ENCODE measurements around the gene CDK8.

Gene CDK8

DNA sequence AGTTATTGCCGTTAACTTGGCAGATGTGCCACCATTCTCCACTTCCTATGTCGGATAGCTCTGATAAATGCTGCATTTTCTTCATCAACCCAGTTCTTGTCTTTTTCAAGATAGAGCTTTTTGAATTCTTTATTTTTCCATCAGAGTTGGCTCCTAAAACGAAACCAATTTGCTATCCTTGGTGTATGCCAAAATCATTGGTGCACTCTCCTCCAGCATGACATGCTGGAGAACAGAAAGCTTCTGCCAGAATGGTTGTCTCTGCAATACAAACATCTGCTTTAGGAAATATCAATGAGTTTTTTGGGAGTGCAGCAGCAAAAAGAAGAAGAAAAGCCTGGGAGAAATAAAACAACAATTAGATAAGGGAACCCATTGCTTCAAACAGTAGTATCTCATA lies 124.2 kb downstream of the CDK8 start:
- H3K4me3 Mint-ChIP-seq = no peak overlapping the region
- no peaks in the 10 kb centered on the region for H3K9me3 Mint-ChIP-seq
- H3K27me3 Mint-ChIP-seq = no peaks in the 10 kb centered on the region
- no peak for ATAC-seq
- H3K4me1 Mint-ChIP-seq = peaks cover 22% of the 10 kb centered on the region
- no peak for DNase-seq
- no peak overlapping the region for H3K27ac Mint-ChIP-seq

DNA sequence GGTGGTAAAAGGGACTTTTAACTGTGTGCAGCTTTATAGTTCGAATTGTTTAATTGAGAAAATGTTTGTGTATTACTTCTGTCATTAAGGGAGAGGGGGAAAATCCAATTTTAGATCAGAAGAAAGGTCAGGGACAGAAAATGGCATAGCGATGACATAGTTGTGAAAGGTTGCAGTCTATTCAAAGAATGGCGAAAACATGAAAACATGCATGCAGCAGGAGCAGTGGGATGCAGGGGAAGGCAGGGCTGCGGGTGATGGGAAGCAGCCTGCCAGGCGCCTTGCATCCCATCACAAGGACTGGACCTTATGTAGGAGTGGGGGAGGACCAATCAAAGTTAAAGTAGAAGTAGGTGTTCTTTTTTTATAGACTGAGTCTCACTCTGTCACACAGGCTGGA lies 125.9 kb downstream of the CDK8 start:
- Mint-ChIP-seq H3K27ac (no peak overlapping the region), H3K9me3 (no peaks in the 10 kb centered on the region)

DNA sequence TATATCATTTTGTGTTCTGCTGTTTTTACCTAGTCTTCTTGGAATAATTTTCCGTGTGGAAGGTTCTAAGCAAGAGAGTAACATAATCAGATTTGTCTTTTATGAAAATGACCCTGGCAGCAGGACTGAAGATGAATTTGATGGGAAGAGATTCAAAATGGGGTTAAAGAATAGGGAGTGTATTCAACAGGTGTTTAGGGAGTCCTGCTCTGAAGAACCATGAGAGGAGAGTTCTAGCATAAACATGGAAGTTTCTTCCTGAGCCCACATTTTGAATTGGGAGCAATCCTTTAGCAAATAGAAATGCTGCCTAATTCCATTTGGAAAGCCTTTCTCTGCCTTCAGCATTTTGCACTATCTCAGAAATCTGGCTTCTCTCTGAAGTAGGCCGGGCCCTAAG lies 127.0 kb downstream of the CDK8 start:
- Mint-ChIP-seq H3K27ac (no peak overlapping the region), H3K27me3 (no peaks in the 10 kb centered on the region), H3K4me3 (no peak overlapping the region), H3K4me1 (peaks cover 20% of the 10 kb centered on the region), H3K9me3 (no peaks in the 10 kb centered on the region)
- DNase-seq = no peak
- no peak for ATAC-seq

More for the DNA sequence above, 125.9 kb downstream of the CDK8 start:
- Mint-ChIP-seq H3K4me3 (no peak overlapping the region), H3K4me1 (peaks cover 20% of the 10 kb centered on the region), H3K27me3 (no peaks in the 10 kb centered on the region)
- DNase-seq = no peak
- ATAC-seq = no peak

DNA sequence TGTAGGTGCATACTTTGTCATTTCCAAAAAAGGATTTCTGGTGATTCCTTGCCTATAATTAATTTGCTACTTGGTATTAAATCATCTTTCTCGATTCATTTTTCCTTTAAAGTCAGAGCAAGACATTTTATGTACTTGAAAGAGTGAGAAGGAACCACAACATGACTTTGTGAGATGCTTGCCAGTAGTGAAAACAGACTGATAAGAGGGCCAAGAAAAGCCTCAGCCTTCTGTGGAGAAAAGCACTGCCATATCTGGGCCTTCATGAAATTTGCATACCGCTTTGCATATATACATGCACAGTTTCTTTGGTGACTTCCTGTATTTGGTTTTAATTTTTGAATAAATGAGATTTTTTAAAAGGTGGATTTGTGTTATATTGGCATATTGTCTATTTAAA lies 128.4 kb downstream of the CDK8 start:
- no peaks in the 10 kb centered on the region for H3K27me3 Mint-ChIP-seq
- H3K4me1 Mint-ChIP-seq = peaks cover 20% of the 10 kb centered on the region
- H3K4me3 Mint-ChIP-seq = no peak overlapping the region
- DNase-seq (no peak), ATAC-seq (no peak)
- no peaks in the 10 kb centered on the region for H3K9me3 Mint-ChIP-seq
- no peak overlapping the region for H3K27ac Mint-ChIP-seq

DNA sequence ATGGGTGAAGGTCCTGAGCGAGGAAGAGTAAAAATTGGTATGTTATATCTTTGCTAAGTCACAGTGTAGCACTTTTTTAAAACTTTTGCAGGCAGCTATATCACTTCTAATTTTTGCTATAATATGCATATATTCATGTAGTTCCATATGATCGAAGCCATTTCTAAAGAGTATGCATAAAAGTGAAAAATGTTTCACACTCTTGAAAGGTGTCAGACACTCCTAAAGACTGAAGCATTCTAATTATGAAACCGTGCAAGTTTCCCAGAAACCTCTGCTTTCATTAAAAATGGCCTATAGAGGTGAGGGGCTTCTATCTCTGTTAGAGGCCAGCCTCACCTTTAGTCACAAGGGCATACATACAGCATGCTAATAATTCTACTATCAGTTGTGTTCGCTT lies 128.9 kb downstream of the CDK8 start:
- DNase-seq = no peak
- no peaks in the 10 kb centered on the region for H3K27me3 Mint-ChIP-seq
- H3K4me3 Mint-ChIP-seq = no peak overlapping the region
- H3K27ac Mint-ChIP-seq = no peak overlapping the region
- H3K9me3 Mint-ChIP-seq = no peaks in the 10 kb centered on the region
- H3K4me1 Mint-ChIP-seq = peaks cover 20% of the 10 kb centered on the region
- no peak for ATAC-seq

DNA sequence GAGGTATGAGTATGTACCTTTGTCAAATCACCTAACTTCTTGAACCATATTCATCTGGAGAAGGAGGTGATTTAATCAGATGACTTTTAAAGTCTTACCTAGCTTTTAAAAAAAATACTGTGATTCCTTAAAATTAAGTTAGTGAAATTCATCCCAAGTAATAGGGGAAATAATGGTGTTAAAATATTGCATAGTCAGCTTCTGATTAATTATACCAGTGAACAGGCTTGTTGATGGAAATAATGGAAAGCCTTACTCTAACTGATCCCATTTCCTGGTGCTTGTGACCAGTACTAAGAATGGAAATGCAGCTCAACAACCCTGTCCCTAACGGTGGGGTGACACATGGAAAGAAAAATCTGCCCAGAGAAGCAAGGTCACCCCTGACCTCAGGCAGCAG lies 130.7 kb downstream of the CDK8 start:
- ATAC-seq (no peak), DNase-seq (no peak)
- Mint-ChIP-seq H3K27ac (no peak overlapping the region), H3K4me1 (peaks cover 18% of the 10 kb centered on the region), H3K27me3 (no peaks in the 10 kb centered on the region), H3K9me3 (no peaks in the 10 kb centered on the region), H3K4me3 (no peak overlapping the region)

DNA sequence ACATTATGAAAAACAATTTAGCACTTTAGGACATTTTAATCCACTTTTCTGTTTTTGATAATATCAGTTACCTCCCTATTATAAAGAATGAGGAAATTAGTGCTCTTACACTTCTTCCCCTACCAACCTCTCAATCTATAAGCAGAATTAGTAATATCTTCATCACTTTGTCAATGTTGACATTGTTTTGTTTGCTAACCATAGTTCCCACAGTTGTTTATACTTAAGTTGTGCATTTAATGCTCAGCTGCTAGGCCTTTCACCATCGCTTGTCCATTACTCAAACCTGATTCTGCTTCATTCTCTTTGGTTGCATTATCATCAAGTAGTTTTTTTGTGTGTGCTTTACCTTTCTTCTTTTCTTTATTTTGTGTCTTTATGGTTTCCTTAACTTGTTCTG lies 132.1 kb downstream of the CDK8 start:
- DNase-seq = no peak
- H3K27ac Mint-ChIP-seq = no peak overlapping the region
- H3K4me1 Mint-ChIP-seq = peaks cover 14% of the 10 kb centered on the region
- no peak for ATAC-seq
- H3K27me3 Mint-ChIP-seq = no peaks in the 10 kb centered on the region
- H3K9me3 Mint-ChIP-seq = no peaks in the 10 kb centered on the region
- H3K4me3 Mint-ChIP-seq = no peak overlapping the region

DNA sequence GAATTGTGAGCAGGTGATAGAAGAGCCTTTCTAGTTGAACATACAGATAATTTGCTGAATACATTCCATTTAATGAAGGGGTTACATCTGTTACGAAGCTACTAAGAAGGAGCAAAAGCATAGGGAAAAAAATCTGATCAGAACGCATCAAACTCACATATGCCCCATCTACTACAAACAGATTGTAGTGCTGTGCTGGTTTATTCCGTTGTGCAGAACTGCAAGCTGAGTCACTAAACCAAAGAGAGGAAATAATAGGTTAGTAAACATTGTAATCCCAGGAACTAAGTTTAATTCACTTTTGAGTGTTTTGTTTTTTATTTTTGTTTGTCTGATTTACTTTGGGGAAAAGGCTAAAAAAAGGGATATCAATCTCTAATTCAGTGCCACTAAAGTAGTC lies 136.3 kb downstream of the CDK8 start:
- H3K4me3 Mint-ChIP-seq = no peak overlapping the region
- H3K4me1 Mint-ChIP-seq = peaks cover 5% of the 10 kb centered on the region
- H3K9me3 Mint-ChIP-seq = no peaks in the 10 kb centered on the region
- H3K27me3 Mint-ChIP-seq = no peaks in the 10 kb centered on the region
- ATAC-seq (no peak), DNase-seq (no peak)
- peak overlapping the region in 1 of 2 donors; percentile 81 for H3K27ac Mint-ChIP-seq

DNA sequence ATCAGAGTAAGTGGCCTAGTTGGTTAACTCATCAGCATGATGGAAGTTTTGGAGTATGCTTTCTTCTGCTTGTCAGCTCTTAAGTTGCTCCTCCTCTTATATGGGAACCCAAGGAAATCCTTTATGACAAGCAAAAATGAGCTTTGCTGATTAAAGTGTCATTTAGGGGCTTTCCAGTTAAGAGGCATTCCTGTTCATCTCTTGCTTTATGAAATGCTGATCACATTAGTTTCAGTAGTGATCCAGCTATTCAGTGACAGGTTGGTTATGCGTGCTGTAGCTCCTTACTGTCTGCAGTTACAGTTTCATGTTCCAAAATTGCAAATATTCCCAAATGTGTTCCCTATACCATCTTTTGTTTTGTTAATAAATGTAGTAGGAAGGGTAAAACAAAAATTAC lies 146.6 kb downstream of the CDK8 start:
- Mint-ChIP-seq H3K4me1 (no peaks in the 10 kb centered on the region), H3K27ac (no peak overlapping the region), H3K27me3 (no peaks in the 10 kb centered on the region), H3K9me3 (no peaks in the 10 kb centered on the region), H3K4me3 (no peak overlapping the region)
- DNase-seq (no peak), ATAC-seq (no peak)

DNA sequence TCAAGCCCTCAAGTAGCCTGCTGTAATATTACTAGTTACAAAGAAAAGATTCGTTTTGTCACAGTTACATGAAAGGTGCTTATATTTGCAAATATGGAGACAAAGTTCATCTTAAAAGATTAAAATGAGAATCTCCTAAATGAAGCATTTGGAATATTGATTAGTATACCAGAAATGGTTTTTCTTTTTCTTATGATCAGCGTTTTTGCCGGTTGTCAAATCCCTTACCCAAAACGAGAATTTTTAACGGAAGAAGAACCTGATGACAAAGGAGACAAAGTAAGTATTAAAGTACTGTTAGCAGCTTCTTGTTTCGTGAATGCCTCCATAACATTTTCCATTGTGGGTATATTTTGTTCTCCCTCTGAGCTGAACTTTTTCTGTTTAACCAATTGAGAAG lies 147.1 kb downstream of the CDK8 start:
- no peak overlapping the region for H3K27ac Mint-ChIP-seq
- no peak for DNase-seq
- no peaks in the 10 kb centered on the region for H3K4me1 Mint-ChIP-seq
- no peaks in the 10 kb centered on the region for H3K9me3 Mint-ChIP-seq
- H3K4me3 Mint-ChIP-seq = no peak overlapping the region
- H3K27me3 Mint-ChIP-seq = no peaks in the 10 kb centered on the region
- no peak for ATAC-seq

DNA sequence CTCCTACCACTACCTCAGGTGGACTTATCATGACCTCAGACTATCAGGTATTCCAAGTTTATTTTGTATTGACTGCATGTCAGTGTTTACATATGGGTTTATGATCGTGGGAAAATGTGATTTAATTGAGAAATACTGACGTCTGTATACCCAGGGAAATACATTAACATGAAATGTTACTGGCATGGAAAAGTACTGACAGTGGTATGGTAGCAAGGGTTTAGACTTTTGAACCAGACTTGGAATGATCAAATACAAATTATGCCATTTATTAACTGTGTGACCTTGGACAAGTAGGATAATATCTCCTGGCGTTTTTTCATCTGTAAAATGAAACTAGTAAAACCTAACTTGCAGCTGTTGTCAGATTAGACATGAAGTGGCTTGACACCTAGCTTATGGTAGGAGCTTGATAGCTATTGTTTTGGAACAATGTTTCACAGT lies 147.7 kb downstream of the CDK8 start:
- DNase-seq = no peak
- no peak for ATAC-seq
- Mint-ChIP-seq H3K4me1 (no peaks in the 10 kb centered on the region), H3K27me3 (no peaks in the 10 kb centered on the region), H3K27ac (no peak overlapping the region), H3K9me3 (no peaks in the 10 kb centered on the region), H3K4me3 (no peak overlapping the region)

DNA sequence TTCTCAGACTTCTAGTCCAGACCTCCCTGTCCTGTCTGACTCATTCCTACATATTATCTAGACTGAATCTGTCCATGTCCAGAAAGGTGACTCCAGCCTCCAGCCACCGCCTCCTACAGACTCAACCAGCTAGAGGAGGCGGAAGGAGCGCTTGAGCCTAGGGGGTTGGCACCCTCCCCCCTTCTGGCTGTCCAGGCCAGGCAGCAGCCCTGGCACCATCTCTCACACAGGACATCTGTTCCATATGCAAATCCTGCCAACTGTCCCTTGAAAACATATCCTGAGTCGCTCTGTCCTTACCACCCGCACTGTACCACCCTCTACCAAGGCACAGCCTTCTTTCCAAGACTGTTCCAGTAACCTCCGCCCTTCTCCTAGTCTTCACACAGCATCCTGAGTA lies 152.9 kb downstream of the CDK8 start:
- H3K27me3 Mint-ChIP-seq = no peaks in the 10 kb centered on the region
- no peak for DNase-seq
- peak overlapping the region in 1 of 2 donors; percentile 7 for H3K27ac Mint-ChIP-seq
- H3K4me3 Mint-ChIP-seq = no peak overlapping the region
- no peak for ATAC-seq
- no peaks in the 10 kb centered on the region for H3K9me3 Mint-ChIP-seq
- no peaks in the 10 kb centered on the region for H3K4me1 Mint-ChIP-seq

DNA sequence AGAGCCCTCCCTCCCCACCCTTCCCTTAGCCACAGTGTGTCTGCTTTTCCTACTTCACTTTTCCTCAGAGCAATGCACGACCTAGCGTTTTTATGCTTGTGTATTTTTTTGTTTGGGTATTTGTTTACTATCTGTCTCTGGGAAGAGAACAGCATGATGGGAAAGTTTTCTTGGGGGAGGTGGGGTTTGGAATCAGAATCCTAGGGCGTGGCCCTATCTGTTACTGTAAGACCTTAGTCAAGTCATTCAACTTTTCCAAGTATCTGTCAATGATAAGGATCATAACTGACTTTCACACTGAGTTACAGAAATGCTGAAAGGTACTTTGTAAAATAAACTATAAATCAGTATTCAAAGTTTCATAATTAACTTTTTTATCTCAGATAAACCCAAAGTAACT lies 157.3 kb downstream of the CDK8 start:
- Mint-ChIP-seq H3K27ac (no peak overlapping the region), H3K4me1 (no peaks in the 10 kb centered on the region), H3K9me3 (peaks cover 0 to 10% of the 10 kb centered on the region in 2 donors), H3K27me3 (no peaks in the 10 kb centered on the region), H3K4me3 (no peak overlapping the region)
- ATAC-seq = no peak
- no peak for DNase-seq

DNA sequence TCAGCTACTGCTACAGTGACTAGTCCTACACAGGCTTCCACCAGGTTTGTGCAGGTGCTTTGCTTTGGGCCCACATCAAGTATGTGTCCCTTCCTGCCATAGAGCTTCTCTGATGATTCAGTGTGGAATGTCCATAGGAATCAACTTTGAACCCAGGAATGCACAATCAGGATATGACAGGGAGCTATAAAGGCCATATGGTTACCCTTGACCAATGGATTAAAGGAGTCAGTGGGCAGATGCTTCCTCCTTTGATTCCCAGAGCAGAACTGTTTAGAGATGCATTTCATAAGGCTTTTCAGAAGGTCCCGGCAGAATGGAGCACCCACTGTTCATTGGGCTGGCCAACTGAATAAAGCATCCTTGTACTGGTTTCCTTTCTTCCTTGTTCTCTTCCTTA lies 158.3 kb downstream of the CDK8 start:
- no peak overlapping the region for H3K27ac Mint-ChIP-seq
- ATAC-seq (no peak), DNase-seq (no peak)

DNA sequence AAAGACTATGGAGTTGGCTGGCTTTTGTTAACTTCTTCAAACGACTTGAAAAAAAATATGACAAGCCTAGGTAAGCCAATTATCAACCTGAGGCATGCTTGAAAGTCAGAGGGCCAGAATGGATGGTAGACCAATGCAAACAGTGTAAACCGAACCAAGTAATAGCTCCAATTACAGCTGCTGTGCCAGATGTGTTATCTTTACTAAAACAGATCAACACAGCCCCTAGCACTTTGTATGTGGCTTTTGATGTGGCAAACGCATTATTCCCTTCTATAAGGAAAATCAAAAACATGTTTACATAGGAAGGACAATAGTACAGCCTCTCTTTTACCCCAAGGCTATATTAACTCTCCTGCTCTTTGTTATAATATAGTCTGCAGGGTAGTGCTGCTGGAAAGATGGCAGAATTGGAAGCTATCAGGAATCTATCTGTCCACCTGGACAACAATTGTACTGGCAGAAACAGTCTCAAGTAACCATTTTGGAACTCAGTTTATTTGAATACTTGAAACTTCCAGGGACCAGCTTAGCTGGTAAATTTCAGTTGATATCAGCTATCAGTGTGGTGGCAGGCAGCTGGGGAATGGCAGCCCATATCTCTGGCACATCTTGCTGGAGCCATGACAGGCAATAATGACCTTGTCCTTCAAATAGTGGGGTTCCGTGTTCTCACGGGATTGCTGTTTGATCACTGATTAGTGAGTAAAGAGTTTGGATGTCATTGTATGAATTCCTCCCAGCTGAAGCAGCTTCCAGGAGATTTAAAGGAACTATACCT lies 159.2 kb downstream of the CDK8 start:
- peaks cover 0 to 10% of the 10 kb centered on the region in 2 donors for H3K9me3 Mint-ChIP-seq
- H3K27me3 Mint-ChIP-seq = no peaks in the 10 kb centered on the region
- DNase-seq (no peak), ATAC-seq (no peak)
- no peaks in the 10 kb centered on the region for H3K4me1 Mint-ChIP-seq
- no peak overlapping the region for H3K4me3 Mint-ChIP-seq
- H3K27ac Mint-ChIP-seq = no peak overlapping the region

More for the DNA sequence above, 158.3 kb downstream of the CDK8 start:
- Mint-ChIP-seq H3K4me3 (no peak overlapping the region), H3K27me3 (no peaks in the 10 kb centered on the region), H3K9me3 (peaks cover 0 to 10% of the 10 kb centered on the region in 2 donors), H3K4me1 (no peaks in the 10 kb centered on the region)

DNA sequence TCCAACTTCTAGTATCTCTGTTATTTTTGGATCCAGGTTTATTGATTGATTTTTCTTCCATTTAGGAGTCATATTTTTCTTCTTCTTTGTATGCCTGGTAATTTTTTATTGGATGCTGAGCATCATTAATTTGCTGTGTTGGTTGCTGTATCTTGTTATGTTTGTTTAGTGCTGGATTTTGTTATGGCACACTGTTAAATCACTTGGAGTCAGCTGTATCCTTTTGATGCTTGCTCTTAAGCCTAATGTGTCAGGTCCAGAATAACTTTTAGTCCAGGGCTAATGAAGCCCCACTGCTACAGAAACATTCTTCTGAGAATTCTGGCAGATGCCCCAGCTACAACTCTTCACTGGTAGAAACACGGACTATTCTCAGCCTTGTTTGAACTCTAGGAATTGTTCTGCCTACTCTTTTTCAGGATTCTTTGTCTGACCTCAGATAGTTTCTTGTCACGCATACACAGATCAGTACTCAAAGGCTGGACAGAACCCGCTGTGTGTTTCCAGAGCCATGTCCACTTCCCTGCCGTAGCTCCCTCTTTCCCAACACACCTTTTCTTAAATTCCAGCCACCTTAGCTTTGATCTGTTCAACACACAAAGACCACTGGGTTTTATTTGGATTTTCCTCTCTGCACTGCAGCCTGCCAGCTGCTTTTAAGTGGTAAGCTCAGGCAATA lies 166.5 kb downstream of the CDK8 start:
- Mint-ChIP-seq H3K4me1 (no peaks in the 10 kb centered on the region), H3K27ac (peak overlapping the region in 1 of 2 donors; percentile 20), H3K4me3 (no peak overlapping the region), H3K27me3 (peaks cover 2% of the 10 kb centered on the region), H3K9me3 (no peaks in the 10 kb centered on the region)
- ATAC-seq (no peak), DNase-seq (no peak)

Data from stimulated activated naive CD8-positive, alpha-beta T cell treated with anti-CD3 and anti-CD28 coated beads, Interleukin-15, amount 100 ng/mL, for 72 hours (primary cell).